GM21737 (cell line): ENCODE data around the gene DLG2.

Experiments used
- ATAC-seq: cut with Tn5 transposase; IDR thresholded peaks from one replicate; pipeline ENCODE4 v1.9.1; 2021; ENCODE audit warnings: mild to moderate bottlenecking, moderate library complexity; ENCODE audit not compliant: unreplicated experiment

DLG2 gene

GRCh38 chr11:83682611-83682973, 1944.6 kb downstream of the DLG2 start:
- peak; percentile 93 for ATAC-seq

- no peak for ATAC-seq
These were observed 1945.1 kb downstream of the DLG2 start for GRCh38 chr11:83681906-83682610.

- no peak for ATAC-seq
These were observed 1945.9 kb downstream of the DLG2 start for GRCh38 chr11:83681031-83681781.

GRCh38 chr11:83680321-83680720, 1946.8 kb downstream of the DLG2 start:
- ATAC-seq: no peak

- ATAC-seq: no peak
These were observed 1948.1 kb downstream of the DLG2 start for GRCh38 chr11:83678831-83679584.

- no peak for ATAC-seq
These were observed 1949.4 kb downstream of the DLG2 start for GRCh38 chr11:83677730-83678129.

GRCh38 chr11:83676056-83676601, 1951.0 kb downstream of the DLG2 start:
- ATAC-seq: no peak

GRCh38 chr11:83674102-83674896, 1952.8 kb downstream of the DLG2 start:
- ATAC-seq: no peak

GRCh38 chr11:83671289-83671688, 1955.9 kb downstream of the DLG2 start:
- no peak for ATAC-seq

- ATAC-seq: no peak
These were observed 1961.0 kb downstream of the DLG2 start for GRCh38 chr11:83666149-83666548.

GRCh38 chr11:83663988-83664387, 1963.2 kb downstream of the DLG2 start:
- ATAC-seq: no peak

- no peak for ATAC-seq
These were observed 1963.7 kb downstream of the DLG2 start for GRCh38 chr11:83663446-83663845.

- no peak for ATAC-seq
These were observed 1964.7 kb downstream of the DLG2 start for GRCh38 chr11:83662494-83662893.

GRCh38 chr11:83661491-83662350, 1965.4 kb downstream of the DLG2 start:
- no peak for ATAC-seq

GRCh38 chr11:83659466-83659865, 1967.7 kb downstream of the DLG2 start:
- ATAC-seq: no peak

- no peak for ATAC-seq
These were observed 1970.3 kb downstream of the DLG2 start for GRCh38 chr11:83656796-83657330.

GRCh38 chr11:83655976-83656375, 1971.2 kb downstream of the DLG2 start:
- no peak for ATAC-seq

- ATAC-seq: no peak
These were observed 1977.7 kb downstream of the DLG2 start for GRCh38 chr11:83649528-83649855.
